SK-N-SH (cell line): ENCODE data around the gene NOTCH4.

ENCODE experiments used
- CTCF ChIP-seq: fragments of 200-600 bp; sonication (generic); IDR thresholded peaks from 2 replicates; pipeline ENCODE4 v1.6.1; 2017; ENCODE audit warnings: antibody characterized with exemption, mild to moderate bottlenecking, moderate library complexity
- EZH2phosphoT487 ChIP-seq: fragments of 200-600 bp; sonication (generic); IDR thresholded peaks from 2 replicates; pipeline ENCODE4 v1.6.1; 2017; ENCODE audit warnings: low read depth, mixed run types, mild to moderate bottlenecking, antibody characterized with exemption, moderate library complexity, borderline replicate concordance
- GABPA ChIP-seq: IDR thresholded peaks from 2 replicates; pipeline ENCODE4 v1.4.0; 2012; ENCODE audit warnings: low read depth, mild to moderate bottlenecking
- IRF3 ChIP-seq: fragments of 150-350 bp; IDR thresholded peaks from 2 replicates; pipeline ENCODE4 v1.6.1; 2016; ENCODE audit warnings: mild to moderate bottlenecking, low read depth, low read length
- MAX ChIP-seq: IDR thresholded peaks from 2 replicates; pipeline ENCODE4 v1.4.0; 2012; ENCODE audit warnings: low read depth
- MXI1 ChIP-seq: IDR thresholded peaks from 2 replicates; pipeline ENCODE4 v1.6.1; 2012; ENCODE audit warnings: mild to moderate bottlenecking, low read depth, low read length, improper control_type of control experiment
- POLR2AphosphoS5 ChIP-seq: IDR thresholded peaks from 2 replicates; pipeline ENCODE4 v1.6.1; 2012; ENCODE audit warnings: low read depth, low read length
- RAD21 ChIP-seq: IDR thresholded peaks from 2 replicates; pipeline ENCODE4 v1.6.1; 2012; ENCODE audit warnings: mild to moderate bottlenecking, low read length
- REST ChIP-seq: IDR thresholded peaks from 2 replicates; pipeline ENCODE4 v1.6.1; 2012; ENCODE audit warnings: mild to moderate bottlenecking, low read depth, low read length, moderate library complexity
- SIN3A ChIP-seq: IDR thresholded peaks from 2 replicates; pipeline ENCODE4 v1.6.1; 2012; ENCODE audit warnings: low read depth, mild to moderate bottlenecking, low read length, moderate library complexity, borderline replicate concordance
- SMC3 ChIP-seq: IDR thresholded peaks from 2 replicates; pipeline ENCODE4 v1.6.1; 2012; ENCODE audit warnings: low read depth, low read length, improper control_type of control experiment
- TAF1 ChIP-seq: IDR thresholded peaks from 2 replicates; pipeline ENCODE4 v1.6.1; 2012; ENCODE audit warnings: low read depth, mild to moderate bottlenecking, low read length, moderate library complexity, borderline replicate concordance
- USF2 ChIP-seq: fragments of 150-350 bp; IDR thresholded peaks from 2 replicates; pipeline ENCODE4 v1.6.1; 2017; ENCODE audit warnings: antibody characterized with exemption, low read length, low read depth, borderline replicate concordance

GRCh38 chr6:32215617-32216016, 8.2 kb downstream of the NOTCH4 start:
- TF ChIP-seq GABPA = no peak
- TF ChIP-seq SIN3A = no peak
- no peak for TF ChIP-seq CTCF
- TF ChIP-seq IRF3 = no peak
- TF ChIP-seq MXI1 = no peak
- no peak for TF ChIP-seq SMC3
- TF ChIP-seq POLR2AphosphoS5 = no peak
- TF ChIP-seq TAF1 = no peak
- no peak for TF ChIP-seq RAD21
- no peak for TF ChIP-seq MAX
- TF ChIP-seq EZH2phosphoT487 = no peak
- no peak for TF ChIP-seq USF2
- TF ChIP-seq REST = no peak
